ENCODE results near the gene GRIA4. TPM values are rescaled to one million over a fixed set of nuclear protein-coding genes. Genes with fewer than 3 reads are reported as not detected.

The GRIA4 gene
- total and polyA plus RNA-seq, 7 donors, result 0.03 to 0.17 (median 0.06) TPM; not detected in 4

- TF ChIP-seq, protein P1, sequence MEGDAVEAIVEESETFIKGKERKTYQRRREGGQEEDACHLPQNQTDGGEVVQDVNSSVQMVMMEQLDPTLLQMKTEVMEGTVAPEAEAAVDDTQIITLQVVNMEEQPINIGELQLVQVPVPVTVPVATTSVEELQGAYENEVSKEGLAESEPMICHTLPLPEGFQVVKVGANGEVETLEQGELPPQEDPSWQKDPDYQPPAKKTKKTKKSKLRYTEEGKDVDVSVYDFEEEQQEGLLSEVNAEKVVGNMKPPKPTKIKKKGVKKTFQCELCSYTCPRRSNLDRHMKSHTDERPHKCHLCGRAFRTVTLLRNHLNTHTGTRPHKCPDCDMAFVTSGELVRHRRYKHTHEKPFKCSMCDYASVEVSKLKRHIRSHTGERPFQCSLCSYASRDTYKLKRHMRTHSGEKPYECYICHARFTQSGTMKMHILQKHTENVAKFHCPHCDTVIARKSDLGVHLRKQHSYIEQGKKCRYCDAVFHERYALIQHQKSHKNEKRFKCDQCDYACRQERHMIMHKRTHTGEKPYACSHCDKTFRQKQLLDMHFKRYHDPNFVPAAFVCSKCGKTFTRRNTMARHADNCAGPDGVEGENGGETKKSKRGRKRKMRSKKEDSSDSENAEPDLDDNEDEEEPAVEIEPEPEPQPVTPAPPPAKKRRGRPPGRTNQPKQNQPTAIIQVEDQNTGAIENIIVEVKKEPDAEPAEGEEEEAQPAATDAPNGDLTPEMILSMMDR (IDR thresholded peaks at IDR 0.05), result no peak
- H3K4me3 ChIP-seq, result no peak overlapping the region
- no peaks in the 10 kb centered on the region for H3K4me1 ChIP-seq
- DNase-seq (no peak), ATAC-seq (no peak)
- H3K9me3 ChIP-seq, result no peaks in the 10 kb centered on the region
- WGBS, 3 donors, result 73 to 83% (median 75%) methylated on average over 2 of the region's 2 CpGs
- H3K27ac ChIP-seq, result no peak overlapping the region
- no peaks in the 10 kb centered on the region for H3K36me3 ChIP-seq (ENCODE audit: insufficient read depth in 1 of 2, low read depth in 1 of 2)
- H3K27me3 ChIP-seq (ENCODE audit: insufficient read depth in 3 of 3, low read length in 2 of 3), result no peaks in the 10 kb centered on the region
- intact Hi-C loops (cut with DNase I), result no loop called here
These were observed 189.4 kb downstream of the GRIA4 start for GRCh38 chr11:105799263-105799662.

DNA sequence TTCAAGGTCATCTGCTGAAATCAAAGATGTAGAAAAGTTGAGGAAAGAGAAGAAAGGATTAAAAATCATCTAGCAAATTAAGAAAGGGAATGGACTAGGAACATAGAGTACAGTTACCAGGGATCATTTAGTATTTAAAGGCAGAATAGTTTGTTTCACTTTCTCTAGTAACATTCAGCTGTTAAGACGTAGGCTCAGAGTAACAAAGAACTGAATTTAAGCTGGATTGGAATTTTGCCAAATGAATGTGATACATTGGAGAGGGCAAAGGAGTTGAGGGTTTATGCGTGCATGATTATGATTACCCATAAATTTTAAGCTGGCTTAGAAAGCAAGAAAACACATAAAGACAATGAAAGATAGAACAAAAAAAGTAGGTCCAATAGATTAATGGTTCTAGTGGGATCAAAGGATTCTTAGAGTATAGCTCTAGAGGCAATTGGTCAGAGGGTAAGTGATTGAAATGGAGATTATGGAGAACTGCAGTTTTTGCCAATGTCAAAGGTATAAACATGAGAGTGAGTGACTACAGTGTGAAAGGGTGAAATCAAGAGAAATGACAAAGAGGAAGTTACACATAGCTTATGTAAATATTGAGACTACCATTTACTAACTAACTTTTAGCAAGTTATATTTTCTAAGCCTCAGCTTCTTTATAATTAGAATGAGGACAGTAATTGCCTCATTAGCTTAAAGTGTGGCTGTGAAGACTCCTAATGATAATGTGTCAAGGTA is 190.0 kb downstream of the GRIA4 start:
- Histone ChIP-seq H3K4me3 (no peak overlapping the region), H3K4me1 (no peaks in the 10 kb centered on the region), H3K9me3 (no peaks in the 10 kb centered on the region), H3K36me3 (ENCODE audit: insufficient read depth in 1 of 2, low read depth in 1 of 2) (no peaks in the 10 kb centered on the region), H3K27ac (no peak overlapping the region), H3K27me3 (ENCODE audit: insufficient read depth in 3 of 3, low read length in 2 of 3) (no peaks in the 10 kb centered on the region)
- ATAC-seq (no peak), DNase-seq (no peak)
- TF ChIP-seq, protein P1 (IDR thresholded peaks at IDR 0.05), result no peak
- 27 to 39% (median 30%) methylated on average over 2 of the region's 2 CpGs for WGBS, 3 donors
- intact Hi-C loops (cut with DNase I), result no loop called here

- Histone ChIP-seq H3K4me3 (no peak overlapping the region), H3K4me1 (no peaks in the 10 kb centered on the region), H3K27ac (no peak overlapping the region), H3K36me3 (ENCODE audit: insufficient read depth in 1 of 2, low read depth in 1 of 2) (no peaks in the 10 kb centered on the region), H3K27me3 (ENCODE audit: insufficient read depth in 3 of 3, low read length in 2 of 3) (no peaks in the 10 kb centered on the region), H3K9me3 (no peaks in the 10 kb centered on the region)
- no peak for ATAC-seq
- intact Hi-C loops (cut with DNase I), result no loop called here
- TF ChIP-seq, protein P1 (IDR thresholded peaks at IDR 0.05), result no peak
- DNase-seq, result no peak
These were observed 192.5 kb downstream of the GRIA4 start for GRCh38 chr11:105802390-105802789.

DNA sequence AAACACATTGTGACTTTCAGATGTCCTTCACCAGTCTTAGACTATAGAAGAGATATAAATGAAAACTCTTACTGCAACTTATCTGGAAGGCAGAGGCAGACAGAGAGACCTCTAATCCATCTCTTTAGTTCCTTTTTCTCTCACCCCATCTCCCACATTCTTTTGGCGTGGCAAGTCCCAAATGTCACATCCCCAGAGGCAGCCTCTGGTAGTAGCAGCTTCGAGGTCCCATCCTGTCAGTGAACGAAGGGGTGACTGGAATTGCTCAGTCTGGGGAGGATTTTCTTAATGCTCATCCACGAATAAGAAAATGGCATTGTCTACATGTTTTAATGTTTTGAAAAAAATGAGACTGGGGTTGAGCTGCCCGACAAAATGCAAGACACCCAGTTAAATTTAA is 201.4 kb downstream of the GRIA4 start:
- no peaks in the 10 kb centered on the region for H3K27me3 ChIP-seq (ENCODE audit: insufficient read depth in 3 of 3, low read length in 2 of 3)
- intact Hi-C loops (cut with DNase I), result no loop called here
- no peak overlapping the region for H3K4me3 ChIP-seq
- H3K9me3 ChIP-seq, result no peaks in the 10 kb centered on the region
- DNase-seq, result no peak
- H3K36me3 ChIP-seq (ENCODE audit: insufficient read depth in 1 of 2, low read depth in 1 of 2), result no peaks in the 10 kb centered on the region
- WGBS, 3 donors, result 66 to 81% (median 77%) methylated on average over 5 of the region's 5 CpGs
- TF ChIP-seq, protein P1 (IDR thresholded peaks at IDR 0.05), result no peak
- H3K4me1 ChIP-seq, result no peaks in the 10 kb centered on the region
- no peak overlapping the region for H3K27ac ChIP-seq
- no peak for ATAC-seq

- TF ChIP-seq, protein P1 (IDR thresholded peaks at IDR 0.05), result no peak
- WGBS, 3 donors, result 40 to 48% (median 44%) methylated on average over 4 of the region's 4 CpGs
- intact Hi-C loops (cut with DNase I), result no loop called here
These were observed 211.5 kb downstream of the GRIA4 start for GRCh38 chr11:105821372-105821771.

More at GRCh38 chr11:105821372-105821771, 211.5 kb downstream of the GRIA4 start:
- no peaks in the 10 kb centered on the region for H3K9me3 ChIP-seq
- H3K4me3 ChIP-seq, result no peak overlapping the region
- no peaks in the 10 kb centered on the region for H3K36me3 ChIP-seq (ENCODE audit: insufficient read depth in 1 of 2, low read depth in 1 of 2)
- ATAC-seq (no peak), DNase-seq (no peak)
- no peaks in the 10 kb centered on the region for H3K27me3 ChIP-seq (ENCODE audit: insufficient read depth in 3 of 3, low read length in 2 of 3)
- H3K4me1 ChIP-seq, result no peaks in the 10 kb centered on the region
- H3K27ac ChIP-seq, result no peak overlapping the region

All from psoas muscle (tissue), 8 donors.